ENCODE measurements around the gene SORCS2.

Gene SORCS2

DNA sequence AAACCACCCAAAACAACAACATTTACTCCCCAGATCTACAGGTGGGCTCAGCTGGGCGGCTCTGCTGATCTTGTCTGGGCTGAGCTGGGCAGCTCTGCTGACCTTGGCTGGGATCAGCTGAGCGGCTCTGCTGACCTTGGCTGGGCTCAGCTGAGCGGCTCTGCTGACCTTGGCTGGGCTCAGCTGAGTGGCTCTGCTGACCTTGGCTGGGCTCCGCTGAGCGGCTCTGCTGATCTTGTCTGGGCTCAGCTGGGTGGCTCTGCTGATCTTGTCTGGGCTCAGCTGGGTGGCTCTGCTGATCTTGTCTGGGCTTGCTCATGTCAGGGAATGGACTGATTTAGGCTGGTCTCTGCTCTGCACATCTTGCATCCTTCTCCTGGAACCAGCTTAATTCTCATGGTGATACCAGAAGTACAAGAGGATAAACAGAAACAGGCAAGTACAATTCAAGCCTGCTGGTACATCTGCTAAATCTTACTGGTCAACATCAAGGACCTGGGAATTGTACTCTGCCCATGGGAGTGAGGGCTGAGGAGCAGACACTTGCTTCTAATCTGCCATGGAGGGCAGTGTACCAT is 490.9 kb downstream of the SORCS2 start:
- TF ChIP-seq POLR2AphosphoS5 (IDR thresholded peaks at IDR 0.05; ENCODE audit: low read depth, low read length) (no peak), REST (IDR thresholded peaks at IDR 0.05; ENCODE audit: insufficient read depth in 1 of 2, low read depth in 2 of 2, low read length in 2 of 2) (no peak), SIN3A (IDR thresholded peaks at IDR 0.05; ENCODE audit: borderline replicate concordance, insufficient read depth, low read length) (no peak), FOXP2 (optimal IDR thresholded peaks at IDR 0.05; ENCODE audit: borderline replicate concordance, extremely low read depth, extremely low read length, insufficient read depth) (no peak), TAF1 (IDR thresholded peaks at IDR 0.05; ENCODE audit: borderline replicate concordance, insufficient read depth, low read length) (no peak)

- TF ChIP-seq REST (IDR thresholded peaks at IDR 0.05; ENCODE audit: insufficient read depth in 1 of 2, low read depth in 2 of 2, low read length in 2 of 2) (no peak), SIN3A (IDR thresholded peaks at IDR 0.05; ENCODE audit: borderline replicate concordance, insufficient read depth, low read length) (no peak), FOXP2 (optimal IDR thresholded peaks at IDR 0.05; ENCODE audit: borderline replicate concordance, extremely low read depth, extremely low read length, insufficient read depth) (no peak), POLR2AphosphoS5 (IDR thresholded peaks at IDR 0.05; ENCODE audit: low read depth, low read length) (no peak), TAF1 (IDR thresholded peaks at IDR 0.05; ENCODE audit: borderline replicate concordance, insufficient read depth, low read length) (no peak)
Observed at GRCh38 chr4:7684294-7684693, 492.0 kb downstream of the SORCS2 start.

DNA sequence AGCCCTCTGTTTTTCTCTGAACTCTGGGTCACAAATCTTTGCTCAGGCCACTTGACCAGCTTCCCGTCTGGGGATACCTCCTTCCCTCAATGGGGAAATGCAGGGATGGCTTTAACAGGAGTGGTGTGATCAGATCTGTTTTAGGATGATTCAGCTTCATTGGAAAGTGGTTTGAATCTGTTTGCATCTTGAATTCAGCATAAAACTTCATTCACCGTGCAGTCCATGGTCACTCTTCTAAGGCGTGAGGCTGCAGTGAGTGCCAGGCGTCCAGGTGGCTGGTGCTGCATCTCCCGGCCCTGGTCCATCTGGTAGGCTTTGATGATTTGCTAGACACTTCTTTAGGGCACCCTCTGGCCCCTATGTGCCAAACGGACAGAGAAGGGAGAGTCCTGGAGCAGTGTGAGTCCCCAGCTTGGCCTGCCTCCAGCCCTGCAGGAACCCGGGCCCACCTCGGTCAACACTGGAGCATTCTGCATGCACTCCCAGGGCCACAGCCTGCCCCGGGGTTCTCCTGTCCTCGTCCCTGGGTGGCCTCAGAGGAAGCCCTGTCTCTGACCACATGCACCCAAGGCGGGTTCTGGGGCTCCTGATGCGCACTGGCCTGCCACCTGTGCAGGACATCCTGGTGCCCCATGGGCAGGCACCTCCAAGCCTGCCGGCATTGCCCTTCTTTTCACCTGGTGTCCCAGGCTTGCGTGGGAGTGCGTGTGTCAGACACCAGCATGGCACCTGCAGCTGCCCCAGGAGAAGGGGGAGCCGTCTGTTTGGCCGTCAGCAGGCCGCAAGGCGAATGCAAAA is 493.9 kb downstream of the SORCS2 start:
- TF ChIP-seq FOXP2 (optimal IDR thresholded peaks at IDR 0.05; ENCODE audit: borderline replicate concordance, extremely low read depth, extremely low read length, insufficient read depth) (no peak), POLR2AphosphoS5 (IDR thresholded peaks at IDR 0.05; ENCODE audit: low read depth, low read length) (no peak), REST (IDR thresholded peaks at IDR 0.05; ENCODE audit: insufficient read depth in 1 of 2, low read depth in 2 of 2, low read length in 2 of 2) (no peak), TAF1 (IDR thresholded peaks at IDR 0.05; ENCODE audit: borderline replicate concordance, insufficient read depth, low read length) (no peak), SIN3A (IDR thresholded peaks at IDR 0.05; ENCODE audit: borderline replicate concordance, insufficient read depth, low read length) (no peak)

DNA sequence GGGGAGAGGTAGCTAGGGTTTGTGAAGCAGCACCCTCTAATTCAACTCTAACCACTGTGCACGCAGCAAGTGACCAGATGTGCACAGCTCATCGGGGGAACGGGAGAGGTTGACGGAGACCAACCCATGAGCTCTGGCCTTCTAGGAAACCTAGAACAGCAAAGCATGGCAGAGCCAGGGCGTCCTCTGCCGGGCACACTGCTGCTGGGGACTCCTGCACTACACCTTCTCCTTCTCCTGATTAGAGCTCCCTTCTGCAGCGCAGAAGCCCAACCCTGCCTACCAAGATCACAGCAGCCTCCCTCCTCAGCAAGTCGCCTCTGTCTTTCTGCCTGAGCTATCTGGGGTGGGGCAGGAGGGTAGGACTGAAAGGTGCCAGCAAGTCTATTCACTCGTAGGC is 494.7 kb downstream of the SORCS2 start:
- TF ChIP-seq FOXP2 (optimal IDR thresholded peaks at IDR 0.05; ENCODE audit: borderline replicate concordance, extremely low read depth, extremely low read length, insufficient read depth) = no peak

GRCh38 chr4:7687796-7688195 is 495.5 kb downstream of the SORCS2 start:
- no peak for TF ChIP-seq POLR2AphosphoS5 (IDR thresholded peaks at IDR 0.05; ENCODE audit: low read depth, low read length)
- no peak for TF ChIP-seq TAF1 (IDR thresholded peaks at IDR 0.05; ENCODE audit: borderline replicate concordance, insufficient read depth, low read length)
- TF ChIP-seq REST (IDR thresholded peaks at IDR 0.05; ENCODE audit: insufficient read depth in 1 of 2, low read depth in 2 of 2, low read length in 2 of 2) = no peak
- no peak for TF ChIP-seq FOXP2 (optimal IDR thresholded peaks at IDR 0.05; ENCODE audit: borderline replicate concordance, extremely low read depth, extremely low read length, insufficient read depth)
- no peak for TF ChIP-seq SIN3A (IDR thresholded peaks at IDR 0.05; ENCODE audit: borderline replicate concordance, insufficient read depth, low read length)

All from PFSK-1 (cell line).